Stimulated activated CD4-positive, alpha-beta T cell treated with anti-CD3 and anti-CD28 coated beads, TNF-alpha, amount 100 ng/mL, for 24 hours (primary cell): ENCODE data around the gene ACE2.

Experiments
- DNase-seq, 3 experiments: peaks; one replicate each; pipeline ENCODE4 v3.0.0-alpha.2; 2020; ENCODE audit warnings: low read depth in 3 of 3

The ACE2 gene

DNA sequence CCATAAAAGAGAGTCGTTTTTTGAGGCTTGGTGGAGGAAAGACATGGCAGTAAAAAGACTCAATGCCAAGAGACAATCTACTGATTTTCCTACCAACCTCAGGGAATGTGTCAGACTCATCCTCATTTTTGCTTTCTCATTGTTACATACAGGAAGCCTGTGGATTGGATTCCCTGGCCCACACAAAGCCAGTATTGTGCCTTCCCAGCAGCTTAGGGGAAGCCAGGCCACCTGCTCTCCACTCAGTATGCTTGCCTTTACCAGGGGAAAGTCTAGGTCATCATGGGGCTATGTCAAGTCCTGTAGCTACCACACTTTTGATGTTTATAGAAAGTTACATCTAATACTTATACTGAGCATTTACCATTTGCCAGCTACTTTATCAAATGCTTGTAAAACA, 89.2 kb downstream of the ACE2 start:
- no peak for DNase-seq
